ENCODE data around the gene MED22. TPM values are rescaled to one million over a fixed set of nuclear protein-coding genes. Genes with fewer than 3 reads are reported as not detected.

MED22 gene
- total and polyA plus RNA-seq, 2 of the 8 experiments (the other 6 are each of a cell fraction or from before 2014, with no cell fraction given) = 56.4 to 68.4 TPM

- TF ChIP-seq CBX8 (IDR thresholded peaks at IDR 0.05; ENCODE audit: borderline replicate concordance, low read depth, low read length) = no peak
- TF ChIP-seq EZH2 (IDR thresholded peaks at IDR 0.05; ENCODE audit: low read depth, low read length, severe bottlenecking) = no peak
These were observed 23.4 kb upstream of the MED22 start (continued) for GRCh38 chr9:133371261-133371711.

Data from H1 (cell line).